ENCODE data around the gene DOK4.

DOK4 gene

DNA sequence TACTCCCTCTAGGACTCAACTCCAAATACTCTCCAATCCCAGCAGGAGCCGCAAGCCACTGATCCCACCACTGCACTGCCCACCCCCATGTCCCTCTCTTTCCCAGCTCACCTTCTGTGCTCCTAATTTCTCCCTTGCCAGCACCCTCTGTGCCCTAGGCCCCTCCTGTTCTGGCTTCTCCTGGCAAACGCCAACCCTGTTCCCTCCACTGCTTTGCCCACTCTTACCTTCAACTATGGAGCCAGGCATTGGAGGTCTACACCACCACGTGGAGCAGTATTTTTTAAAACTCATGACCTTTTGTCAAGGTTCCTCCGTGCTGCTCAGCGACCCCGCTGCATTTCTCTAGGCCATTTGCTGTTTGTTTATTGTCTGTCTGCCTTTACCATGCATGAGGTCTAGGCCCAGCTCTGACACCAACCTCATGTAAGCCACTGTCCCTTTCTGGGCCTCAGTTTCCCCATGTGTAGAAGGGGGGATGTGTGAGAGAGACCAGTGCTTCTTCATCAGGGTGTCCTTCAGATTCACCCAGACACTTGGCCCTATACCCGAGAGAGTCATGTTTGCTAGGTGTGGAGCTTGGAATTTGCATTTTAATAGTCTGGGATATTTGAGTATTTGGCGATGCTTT, 45.5 kb upstream of the DOK4 start:
- no peaks in the 10 kb centered on the region for H3K27me3 ChIP-seq (ENCODE audit: insufficient read depth, poor library complexity, severe bottlenecking)
- TF ChIP-seq SPI1 (IDR thresholded peaks at IDR 0.05; ENCODE audit: borderline replicate concordance, low read depth): no peak
- no peak for TF ChIP-seq GABPA (IDR thresholded peaks at IDR 0.05; ENCODE audit: low read depth)
- no peak for TF ChIP-seq POLR2AphosphoS5 (IDR thresholded peaks at IDR 0.05; ENCODE audit: low read depth)
- TF ChIP-seq, protein P1, sequence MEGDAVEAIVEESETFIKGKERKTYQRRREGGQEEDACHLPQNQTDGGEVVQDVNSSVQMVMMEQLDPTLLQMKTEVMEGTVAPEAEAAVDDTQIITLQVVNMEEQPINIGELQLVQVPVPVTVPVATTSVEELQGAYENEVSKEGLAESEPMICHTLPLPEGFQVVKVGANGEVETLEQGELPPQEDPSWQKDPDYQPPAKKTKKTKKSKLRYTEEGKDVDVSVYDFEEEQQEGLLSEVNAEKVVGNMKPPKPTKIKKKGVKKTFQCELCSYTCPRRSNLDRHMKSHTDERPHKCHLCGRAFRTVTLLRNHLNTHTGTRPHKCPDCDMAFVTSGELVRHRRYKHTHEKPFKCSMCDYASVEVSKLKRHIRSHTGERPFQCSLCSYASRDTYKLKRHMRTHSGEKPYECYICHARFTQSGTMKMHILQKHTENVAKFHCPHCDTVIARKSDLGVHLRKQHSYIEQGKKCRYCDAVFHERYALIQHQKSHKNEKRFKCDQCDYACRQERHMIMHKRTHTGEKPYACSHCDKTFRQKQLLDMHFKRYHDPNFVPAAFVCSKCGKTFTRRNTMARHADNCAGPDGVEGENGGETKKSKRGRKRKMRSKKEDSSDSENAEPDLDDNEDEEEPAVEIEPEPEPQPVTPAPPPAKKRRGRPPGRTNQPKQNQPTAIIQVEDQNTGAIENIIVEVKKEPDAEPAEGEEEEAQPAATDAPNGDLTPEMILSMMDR (IDR thresholded peaks at IDR 0.05; ENCODE audit: insufficient read depth, low read length): no peak
- TF ChIP-seq, protein P2, sequence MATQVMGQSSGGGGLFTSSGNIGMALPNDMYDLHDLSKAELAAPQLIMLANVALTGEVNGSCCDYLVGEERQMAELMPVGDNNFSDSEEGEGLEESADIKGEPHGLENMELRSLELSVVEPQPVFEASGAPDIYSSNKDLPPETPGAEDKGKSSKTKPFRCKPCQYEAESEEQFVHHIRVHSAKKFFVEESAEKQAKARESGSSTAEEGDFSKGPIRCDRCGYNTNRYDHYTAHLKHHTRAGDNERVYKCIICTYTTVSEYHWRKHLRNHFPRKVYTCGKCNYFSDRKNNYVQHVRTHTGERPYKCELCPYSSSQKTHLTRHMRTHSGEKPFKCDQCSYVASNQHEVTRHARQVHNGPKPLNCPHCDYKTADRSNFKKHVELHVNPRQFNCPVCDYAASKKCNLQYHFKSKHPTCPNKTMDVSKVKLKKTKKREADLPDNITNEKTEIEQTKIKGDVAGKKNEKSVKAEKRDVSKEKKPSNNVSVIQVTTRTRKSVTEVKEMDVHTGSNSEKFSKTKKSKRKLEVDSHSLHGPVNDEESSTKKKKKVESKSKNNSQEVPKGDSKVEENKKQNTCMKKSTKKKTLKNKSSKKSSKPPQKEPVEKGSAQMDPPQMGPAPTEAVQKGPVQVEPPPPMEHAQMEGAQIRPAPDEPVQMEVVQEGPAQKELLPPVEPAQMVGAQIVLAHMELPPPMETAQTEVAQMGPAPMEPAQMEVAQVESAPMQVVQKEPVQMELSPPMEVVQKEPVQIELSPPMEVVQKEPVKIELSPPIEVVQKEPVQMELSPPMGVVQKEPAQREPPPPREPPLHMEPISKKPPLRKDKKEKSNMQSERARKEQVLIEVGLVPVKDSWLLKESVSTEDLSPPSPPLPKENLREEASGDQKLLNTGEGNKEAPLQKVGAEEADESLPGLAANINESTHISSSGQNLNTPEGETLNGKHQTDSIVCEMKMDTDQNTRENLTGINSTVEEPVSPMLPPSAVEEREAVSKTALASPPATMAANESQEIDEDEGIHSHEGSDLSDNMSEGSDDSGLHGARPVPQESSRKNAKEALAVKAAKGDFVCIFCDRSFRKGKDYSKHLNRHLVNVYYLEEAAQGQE (IDR thresholded peaks at IDR 0.05; ENCODE audit: insufficient replicate concordance, low read depth): no peak
- no peak overlapping the region for H3K27ac ChIP-seq (replicated peaks)
- no peak overlapping the region for H3K4me3 ChIP-seq (replicated peaks; ENCODE audit: insufficient read depth, low read length)
- no peak for DNase-seq (ENCODE audit: low read depth in 1 of 2, low spot score in 1 of 2)

DNA sequence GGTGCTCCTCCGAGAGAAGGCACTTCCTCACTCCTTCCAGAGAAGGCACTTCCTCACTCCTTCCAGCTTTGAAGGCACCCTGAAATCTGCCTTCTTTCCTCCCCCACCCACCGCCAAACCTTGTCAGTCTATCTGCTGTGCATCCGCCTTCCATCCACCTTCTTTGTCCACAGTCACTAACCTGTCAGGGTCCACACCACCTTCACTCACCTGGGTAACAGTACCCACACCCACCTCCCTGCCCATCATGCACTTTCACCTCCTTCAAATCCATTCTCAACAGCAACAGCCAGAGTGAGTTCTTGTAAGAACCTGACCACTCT, 44.9 kb upstream of the DOK4 start:
- no peak overlapping the region for H3K4me3 ChIP-seq (replicated peaks; ENCODE audit: insufficient read depth, low read length)
- H3K27ac ChIP-seq (replicated peaks): no peak overlapping the region
- DNase-seq (ENCODE audit: low read depth in 1 of 2, low spot score in 1 of 2): peak in 1 of 2 experiments; percentile 33
- H3K27me3 ChIP-seq (ENCODE audit: insufficient read depth, poor library complexity, severe bottlenecking): no peaks in the 10 kb centered on the region
- TF ChIP-seq GABPA (IDR thresholded peaks at IDR 0.05; ENCODE audit: low read depth) (no peak), SPI1 (IDR thresholded peaks at IDR 0.05; ENCODE audit: borderline replicate concordance, low read depth) (peak; percentile 96), POLR2AphosphoS5 (IDR thresholded peaks at IDR 0.05; ENCODE audit: low read depth) (no peak)
- TF ChIP-seq, protein P1 (IDR thresholded peaks at IDR 0.05; ENCODE audit: insufficient read depth, low read length): no peak
- TF ChIP-seq, protein P2 (IDR thresholded peaks at IDR 0.05; ENCODE audit: insufficient replicate concordance, low read depth): no peak

DNA sequence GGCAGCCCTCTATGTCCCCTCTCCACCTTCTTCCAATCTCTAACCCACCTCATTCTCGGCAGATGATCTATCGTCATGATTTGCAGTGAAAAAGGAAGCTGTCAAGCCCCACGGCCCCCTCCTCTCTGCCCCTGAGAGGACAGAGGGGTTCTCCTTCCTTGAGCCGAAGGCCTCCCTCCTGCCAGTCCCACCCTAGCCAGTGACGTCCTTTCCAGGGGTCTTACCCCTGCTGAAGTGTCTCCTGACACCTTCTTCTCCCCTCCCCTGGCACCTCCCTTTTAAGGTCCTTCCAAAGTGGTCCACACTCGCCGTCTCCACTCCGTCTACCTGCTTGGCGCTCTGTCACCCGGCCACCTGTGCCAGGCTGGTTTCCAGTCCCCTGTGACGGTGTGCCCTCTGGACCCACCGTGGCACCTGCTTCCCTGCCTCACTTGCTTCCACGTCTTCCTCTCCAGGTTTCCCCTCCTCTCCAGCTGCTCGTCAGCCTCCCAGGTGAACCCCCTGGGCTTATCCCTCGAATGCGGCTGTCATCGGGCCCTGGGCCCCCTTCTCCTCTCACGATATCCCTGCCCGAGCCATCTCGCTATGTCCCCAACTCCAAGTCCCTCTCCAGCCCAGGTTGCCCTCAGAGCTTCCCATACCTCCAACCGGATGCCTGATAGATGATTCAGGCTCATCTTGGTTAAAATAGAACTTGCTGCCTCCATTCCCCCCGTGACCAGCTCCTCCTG, 44.4 kb upstream of the DOK4 start:
- H3K27me3 ChIP-seq (ENCODE audit: insufficient read depth, poor library complexity, severe bottlenecking): no peaks in the 10 kb centered on the region
- peak in 1 of 2 experiments; percentile 46 for DNase-seq (ENCODE audit: low read depth in 1 of 2, low spot score in 1 of 2)
- H3K27ac ChIP-seq (replicated peaks): no peak overlapping the region
- no peak overlapping the region for H3K4me3 ChIP-seq (replicated peaks; ENCODE audit: insufficient read depth, low read length)
- TF ChIP-seq, protein P1 (IDR thresholded peaks at IDR 0.05; ENCODE audit: insufficient read depth, low read length): no peak
